Measurements from ENCODE around the gene PURB. TPM values are rescaled to one million over a fixed set of nuclear protein-coding genes. Genes with fewer than 3 reads are reported as not detected.
A peak's percentile ranks its signal among the peaks of the same experiment; 100 is the strongest.

The PURB gene
- total and polyA plus RNA-seq, 9 of the 15 experiments (the other 6 are each of a cell fraction or from before 2014, with no cell fraction given): 1.6 to 14.1 (median 8.8) TPM

- TF ChIP-seq, protein P1, sequence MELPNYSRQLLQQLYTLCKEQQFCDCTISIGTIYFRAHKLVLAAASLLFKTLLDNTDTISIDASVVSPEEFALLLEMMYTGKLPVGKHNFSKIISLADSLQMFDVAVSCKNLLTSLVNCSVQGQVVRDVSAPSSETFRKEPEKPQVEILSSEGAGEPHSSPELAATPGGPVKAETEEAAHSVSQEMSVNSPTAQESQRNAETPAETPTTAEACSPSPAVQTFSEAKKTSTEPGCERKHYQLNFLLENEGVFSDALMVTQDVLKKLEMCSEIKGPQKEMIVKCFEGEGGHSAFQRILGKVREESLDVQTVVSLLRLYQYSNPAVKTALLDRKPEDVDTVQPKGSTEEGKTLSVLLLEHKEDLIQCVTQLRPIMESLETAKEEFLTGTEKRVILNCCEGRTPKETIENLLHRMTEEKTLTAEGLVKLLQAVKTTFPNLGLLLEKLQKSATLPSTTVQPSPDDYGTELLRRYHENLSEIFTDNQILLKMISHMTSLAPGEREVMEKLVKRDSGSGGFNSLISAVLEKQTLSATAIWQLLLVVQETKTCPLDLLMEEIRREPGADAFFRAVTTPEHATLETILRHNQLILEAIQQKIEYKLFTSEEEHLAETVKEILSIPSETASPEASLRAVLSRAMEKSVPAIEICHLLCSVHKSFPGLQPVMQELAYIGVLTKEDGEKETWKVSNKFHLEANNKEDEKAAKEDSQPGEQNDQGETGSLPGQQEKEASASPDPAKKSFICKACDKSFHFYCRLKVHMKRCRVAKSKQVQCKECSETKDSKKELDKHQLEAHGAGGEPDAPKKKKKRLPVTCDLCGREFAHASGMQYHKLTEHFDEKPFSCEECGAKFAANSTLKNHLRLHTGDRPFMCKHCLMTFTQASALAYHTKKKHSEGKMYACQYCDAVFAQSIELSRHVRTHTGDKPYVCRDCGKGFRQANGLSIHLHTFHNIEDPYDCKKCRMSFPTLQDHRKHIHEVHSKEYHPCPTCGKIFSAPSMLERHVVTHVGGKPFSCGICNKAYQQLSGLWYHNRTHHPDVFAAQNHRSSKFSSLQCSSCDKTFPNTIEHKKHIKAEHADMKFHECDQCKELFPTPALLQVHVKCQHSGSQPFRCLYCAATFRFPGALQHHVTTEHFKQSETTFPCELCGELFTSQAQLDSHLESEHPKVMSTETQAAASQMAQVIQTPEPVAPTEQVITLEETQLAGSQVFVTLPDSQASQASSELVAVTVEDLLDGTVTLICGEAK (IDR thresholded peaks at IDR 0.05): no peak
- TF ChIP-seq, protein P1 (CRISPR knock-in tag; IDR thresholded peaks at IDR 0.05): no peak
- TF ChIP-seq NFE2 (IDR thresholded peaks at IDR 0.05; ENCODE audit: low read depth): no peak; the same call in 1 of the 2 replicates
- no peak for TF ChIP-seq TRIM25 (IDR thresholded peaks at IDR 0.05; ENCODE audit: borderline replicate concordance)
- TF ChIP-seq ARID3A (IDR thresholded peaks at IDR 0.05; ENCODE audit: borderline replicate concordance, low read depth, low read length): peak; percentile 77; the same call in 1 of the 2 replicates
- no peak for TF ChIP-seq ZNF717 (CRISPR knock-in tag; IDR thresholded peaks at IDR 0.05)
- no peak for TF ChIP-seq NUFIP1 (IDR thresholded peaks at IDR 0.05; ENCODE audit: partially characterized antibody)
- TF ChIP-seq ERF (CRISPR knock-in tag; IDR thresholded peaks at IDR 0.05): peak; percentile 88
- TF ChIP-seq TRIM28 (IDR thresholded peaks at IDR 0.05): no peak
- TF ChIP-seq ATF3 (IDR thresholded peaks at IDR 0.05): no peak; the same call in 1 of the 2 replicates
- peak; percentile 48; the same call in 1 of the 2 replicates for TF ChIP-seq ATF3 (CRISPR knock-in tag; conservative IDR thresholded peaks at IDR 0.05)
- TF ChIP-seq YBX1 (IDR thresholded peaks at IDR 0.05): no peak
- no peak for TF ChIP-seq FOXJ3 (CRISPR knock-in tag; IDR thresholded peaks at IDR 0.05)
Measured at GRCh38 chr7:44847920-44848634, 37.3 kb downstream of the PURB start, which contains the start of gene H2AZ2 (continued).

Measured in K562 (cell line).